Measurements from ENCODE around the gene FGF8. TPM values are rescaled to one million over a fixed set of nuclear protein-coding genes. Genes with fewer than 3 reads are reported as not detected.

Gene FGF8
- total and polyA plus RNA-seq, 2 of the 8 experiments (the other 6 are each of a cell fraction or from before 2014, with no cell fraction given), result 1.1 to 3.9 TPM

DNA sequence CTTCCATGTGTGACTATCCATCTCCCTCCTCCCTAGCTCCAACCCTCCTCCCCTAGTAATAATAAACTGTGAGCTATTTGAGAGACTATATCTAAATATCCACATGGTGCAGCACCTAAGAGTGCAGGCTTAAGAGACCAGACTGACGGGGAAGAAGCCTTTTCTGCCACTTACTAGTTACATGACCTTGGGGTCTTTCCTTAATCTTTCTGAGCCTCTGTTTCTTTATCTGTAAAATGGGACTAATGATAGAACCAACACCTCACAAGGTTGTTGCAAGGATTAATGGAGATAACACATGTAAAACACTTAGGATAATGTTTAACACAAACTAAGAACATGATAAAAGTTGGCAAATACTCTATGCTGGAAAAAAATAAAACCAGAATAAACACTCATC is 43.8 kb downstream of the FGF8 start (continued):
- no peak for TF ChIP-seq YY1 (IDR thresholded peaks at IDR 0.05; ENCODE audit: low read depth, low read length)

DNA sequence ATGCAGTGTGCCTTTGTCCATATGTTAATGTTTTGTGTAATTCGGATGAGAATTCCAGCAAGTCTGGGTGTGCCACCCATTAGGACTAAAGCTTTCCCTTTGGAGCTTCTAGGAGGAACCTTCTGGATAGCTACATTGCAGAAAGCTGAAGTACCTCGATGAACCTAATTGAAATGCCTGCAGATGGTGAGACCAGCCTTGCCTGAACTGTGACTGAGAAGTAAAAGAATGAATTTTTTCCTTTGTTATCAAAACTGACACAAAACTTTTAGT is 49.9 kb downstream of the FGF8 start:
- Histone ChIP-seq H2BK120ac (replicated peaks; ENCODE audit: low read depth, low read length) (no peak overlapping the region), H2BK5ac (ENCODE audit: low read depth, low read length) (no peak overlapping the region), H4K5ac (ENCODE audit: insufficient read length, low read depth, low read length) (no peak overlapping the region), H3K9ac (replicated peaks in 1 of 4; ENCODE audit: extremely low read depth in 1 of 4, low read depth in 3 of 4, low read length in 3 of 4) (no peak overlapping the region), H3K23ac (ENCODE audit: insufficient read length) (no peak overlapping the region), H4K8ac (ENCODE audit: extremely low read depth, insufficient read depth, low read length) (no peak overlapping the region), H4K20me1 (replicated peaks in 1 of 2; ENCODE audit: control insufficient read depth in 1 of 2, insufficient read depth in 2 of 2, low read length in 2 of 2) (no peaks in the 10 kb centered on the region), H2AFZ (ENCODE audit: low read length) (no peak overlapping the region), H3K27me3 (replicated peaks in 1 of 4; ENCODE audit: control insufficient read depth in 3 of 4, extremely low read depth in 1 of 4, insufficient read depth in 3 of 4, low read length in 3 of 4) (no peaks in the 10 kb centered on the region), H3K79me2 (ENCODE audit: control insufficient read depth in 1 of 2, insufficient read depth in 2 of 2, low read length in 2 of 2) (no peaks in the 10 kb centered on the region), H2BK20ac (ENCODE audit: low read length) (no peak overlapping the region), H3K4me2 (ENCODE audit: insufficient read depth in 1 of 2, low read depth in 2 of 2, low read length in 2 of 2) (no peak overlapping the region), H3K4me3 (ENCODE audit: extremely low read depth in 1 of 4, insufficient read depth in 2 of 4, low read depth in 3 of 4, low read length in 4 of 4) (no peak overlapping the region), H3K27ac (ENCODE audit: low read depth, low read length) (no peak overlapping the region), H3K36me3 (ENCODE audit: control insufficient read depth in 2 of 4, insufficient read depth in 4 of 4, low read length in 3 of 4) (no peaks in the 10 kb centered on the region), H3K23me2 (ENCODE audit: low read depth, low read length) (no peaks in the 10 kb centered on the region; the same call in 1 of the 2 replicates), H2BK15ac (ENCODE audit: low read length) (no peak overlapping the region), H2BK12ac (ENCODE audit: low read depth, low read length) (no peak overlapping the region), H2AK5ac (ENCODE audit: low read depth, low read length) (no peak overlapping the region), H4K91ac (replicated peaks; ENCODE audit: insufficient read length, low read length) (no peak overlapping the region), H3K18ac (ENCODE audit: extremely low read depth, low read length) (no peak overlapping the region), H3K4ac (replicated peaks; ENCODE audit: insufficient read length, low read depth, low read length) (no peak overlapping the region), H3K4me1 (replicated peaks in 1 of 4; ENCODE audit: control insufficient read depth in 3 of 4, insufficient read depth in 4 of 4, low read length in 3 of 4) (peaks cover 0 to 3% (median 0%) of the 10 kb centered on the region in 4 experiments; a peak in 2 of 7 replicates), H3K14ac (ENCODE audit: insufficient read length) (no peak overlapping the region), H3K56ac (replicated peaks; ENCODE audit: insufficient read length, low read depth, low read length) (no peak overlapping the region), H3K9me3 (ENCODE audit: insufficient read depth in 2 of 2, low read depth in 1 of 2, low read length in 1 of 2) (no peaks in the 10 kb centered on the region), H3K79me1 (ENCODE audit: low read depth, low read length) (no peaks in the 10 kb centered on the region)
- ChIA-PET POLR2A (ENCODE audit: partially characterized antibody) (no interaction called here), CTCF (ENCODE audit: partially characterized antibody) (interaction anchor here (0.8 to 1.1 kb wide), 2 partner anchors 55 to 112 kb away, joined by 4 read pairs; no protein-coding TSS in a partner anchor)
- no peak for TF ChIP-seq SIRT6 (IDR thresholded peaks at IDR 0.05; ENCODE audit: low read length)
- TF ChIP-seq PHF8 (conservative IDR thresholded peaks at IDR 0.05; ENCODE audit: low read depth, low read length), result no peak
- TF ChIP-seq TAF1 (IDR thresholded peaks at IDR 0.05; ENCODE audit: low read depth, low read length), result no peak
- TF ChIP-seq, protein P1, sequence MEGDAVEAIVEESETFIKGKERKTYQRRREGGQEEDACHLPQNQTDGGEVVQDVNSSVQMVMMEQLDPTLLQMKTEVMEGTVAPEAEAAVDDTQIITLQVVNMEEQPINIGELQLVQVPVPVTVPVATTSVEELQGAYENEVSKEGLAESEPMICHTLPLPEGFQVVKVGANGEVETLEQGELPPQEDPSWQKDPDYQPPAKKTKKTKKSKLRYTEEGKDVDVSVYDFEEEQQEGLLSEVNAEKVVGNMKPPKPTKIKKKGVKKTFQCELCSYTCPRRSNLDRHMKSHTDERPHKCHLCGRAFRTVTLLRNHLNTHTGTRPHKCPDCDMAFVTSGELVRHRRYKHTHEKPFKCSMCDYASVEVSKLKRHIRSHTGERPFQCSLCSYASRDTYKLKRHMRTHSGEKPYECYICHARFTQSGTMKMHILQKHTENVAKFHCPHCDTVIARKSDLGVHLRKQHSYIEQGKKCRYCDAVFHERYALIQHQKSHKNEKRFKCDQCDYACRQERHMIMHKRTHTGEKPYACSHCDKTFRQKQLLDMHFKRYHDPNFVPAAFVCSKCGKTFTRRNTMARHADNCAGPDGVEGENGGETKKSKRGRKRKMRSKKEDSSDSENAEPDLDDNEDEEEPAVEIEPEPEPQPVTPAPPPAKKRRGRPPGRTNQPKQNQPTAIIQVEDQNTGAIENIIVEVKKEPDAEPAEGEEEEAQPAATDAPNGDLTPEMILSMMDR (IDR thresholded peaks at IDR 0.05; ENCODE audit: control extremely low read depth in 1 of 3, insufficient read depth in 1 of 3, low read depth in 1 of 3, low read length in 3 of 3), result no peak
- TF ChIP-seq HDAC6 (IDR thresholded peaks at IDR 0.05; ENCODE audit: low read depth, low read length), result no peak
- no peak for TF ChIP-seq HDAC2 (IDR thresholded peaks at IDR 0.05; ENCODE audit: borderline replicate concordance in 1 of 2, low read depth in 2 of 2, low read length in 2 of 2)
- FAIRE-seq (no peak), DNase-seq (ENCODE audit: low read depth in 1 of 2, low spot score in 2 of 2) (no peak)
- 86% methylated on average over 2 of the region's 2 CpGs; no CpG with 5 or more reads in 1 of the 2 experiments for WGBS, 2 experiments (ENCODE audit: extremely low coverage in 1 of 2, insufficient coverage in 1 of 2, insufficient read length in 1 of 2, insufficient replicate concordance in 2 of 2, low coverage in 1 of 2, low lambda C conversion rate in 2 of 2, missing lambda C conversion rate in 1 of 2)

Data from H1 (cell line).